LNCAP (cell line): Measurements from ENCODE around the gene KCTD21.

Experiments
- TF ChIP-seq, protein P1 (sequence below): fragments of 450-650 bp; IDR thresholded peaks from 2 replicates; pipeline ENCODE4 v1.5.1; 2017; ENCODE audit warnings: mild to moderate bottlenecking

KCTD21 gene

GRCh38 chr11:78189174-78189724 is 823 bp upstream of the KCTD21 start:
- TF ChIP-seq, protein P1, sequence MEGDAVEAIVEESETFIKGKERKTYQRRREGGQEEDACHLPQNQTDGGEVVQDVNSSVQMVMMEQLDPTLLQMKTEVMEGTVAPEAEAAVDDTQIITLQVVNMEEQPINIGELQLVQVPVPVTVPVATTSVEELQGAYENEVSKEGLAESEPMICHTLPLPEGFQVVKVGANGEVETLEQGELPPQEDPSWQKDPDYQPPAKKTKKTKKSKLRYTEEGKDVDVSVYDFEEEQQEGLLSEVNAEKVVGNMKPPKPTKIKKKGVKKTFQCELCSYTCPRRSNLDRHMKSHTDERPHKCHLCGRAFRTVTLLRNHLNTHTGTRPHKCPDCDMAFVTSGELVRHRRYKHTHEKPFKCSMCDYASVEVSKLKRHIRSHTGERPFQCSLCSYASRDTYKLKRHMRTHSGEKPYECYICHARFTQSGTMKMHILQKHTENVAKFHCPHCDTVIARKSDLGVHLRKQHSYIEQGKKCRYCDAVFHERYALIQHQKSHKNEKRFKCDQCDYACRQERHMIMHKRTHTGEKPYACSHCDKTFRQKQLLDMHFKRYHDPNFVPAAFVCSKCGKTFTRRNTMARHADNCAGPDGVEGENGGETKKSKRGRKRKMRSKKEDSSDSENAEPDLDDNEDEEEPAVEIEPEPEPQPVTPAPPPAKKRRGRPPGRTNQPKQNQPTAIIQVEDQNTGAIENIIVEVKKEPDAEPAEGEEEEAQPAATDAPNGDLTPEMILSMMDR = no peak

GRCh38 chr11:78187366-78188285 is 800 bp downstream of the KCTD21 start:
- TF ChIP-seq, protein P1 = no peak

GRCh38 chr11:78181185-78181584 is 7.2 kb downstream of the KCTD21 start:
- TF ChIP-seq, protein P1 = no peak

- TF ChIP-seq, protein P1 = no peak
These were observed 7.7 kb downstream of the KCTD21 start for GRCh38 chr11:78180751-78181150.

- TF ChIP-seq, protein P1 = no peak
These were observed 8.9 kb downstream of the KCTD21 start for GRCh38 chr11:78179459-78180071.

- TF ChIP-seq, protein P1 = no peak
These were observed 11.2 kb downstream of the KCTD21 start for GRCh38 chr11:78177216-78177615.

- TF ChIP-seq, protein P1 = no peak
These were observed 11.8 kb downstream of the KCTD21 start for GRCh38 chr11:78176605-78177141.
